Measurements from ENCODE around the gene PAPPA. TPM values are rescaled to one million over a fixed set of nuclear protein-coding genes. Genes with fewer than 3 reads are reported as not detected.

Gene PAPPA
- polyA plus RNA-seq, 1 of the 3 experiments (the other 2 are of a cell fraction), result 44.5 TPM

DNA sequence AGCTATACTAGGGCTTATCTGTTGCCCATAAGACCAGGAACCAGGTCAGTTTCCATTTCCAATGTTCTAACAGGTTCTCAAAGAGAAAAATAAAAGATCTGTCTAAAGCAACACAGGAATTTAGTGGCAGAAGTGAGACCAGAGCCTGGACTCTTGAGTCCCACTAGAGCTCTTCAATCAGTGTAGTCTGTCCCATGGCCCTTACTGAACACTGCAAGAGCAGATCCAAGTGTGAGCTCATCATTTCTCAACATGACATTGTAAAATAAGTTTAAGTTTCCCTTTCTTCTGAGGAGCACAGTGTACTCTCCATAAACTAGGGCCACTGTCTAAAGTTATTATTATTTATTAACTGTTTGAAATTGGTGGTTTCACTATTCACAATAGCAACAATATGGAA is 8.6 kb upstream of the PAPPA start:
- POLR2A ChIA-PET, result no interaction called here
- Histone ChIP-seq H3K4me1 (ENCODE audit: control insufficient read depth in 1 of 2, insufficient read depth in 2 of 2, low read depth in 1 of 2, low read length in 1 of 2) (peaks cover 0 to 40% of the 10 kb centered on the region in 2 experiments; a peak in 1 of 4 replicates), H3K9ac (no peak overlapping the region), H3K36me3 (replicated peaks in 1 of 2; ENCODE audit: control insufficient read depth in 1 of 2, insufficient read depth in 2 of 2, low read length in 1 of 2) (no peaks in the 10 kb centered on the region), H4K20me1 (ENCODE audit: insufficient read depth) (no peaks in the 10 kb centered on the region), H3F3A (replicated peaks; ENCODE audit: insufficient read depth) (peaks cover 22% of the 10 kb centered on the region), H3K9me2 (no peaks in the 10 kb centered on the region), H3K27ac (ENCODE audit: low read depth in 2 of 2, low read length in 1 of 2) (peak overlapping the region in 1 of 2 experiments; percentile 64; a peak in 2 of 4 replicates), H3K79me2 (ENCODE audit: insufficient read depth) (no peaks in the 10 kb centered on the region), H2AFZ (ENCODE audit: low read depth) (no peak overlapping the region), H3K4me3 (ENCODE audit: low read depth in 2 of 2, low read length in 1 of 2) (no peak overlapping the region), H3K27me3 (ENCODE audit: insufficient read depth) (no peaks in the 10 kb centered on the region), H3K9me3 (no peaks in the 10 kb centered on the region), H3K4me2 (no peak overlapping the region)
- TF ChIP-seq FOXJ3 (CRISPR knock-in tag; IDR thresholded peaks at IDR 0.05) (no peak), YY1 (IDR thresholded peaks at IDR 0.05; ENCODE audit: low read depth) (no peak), RFX5 (IDR thresholded peaks at IDR 0.05; ENCODE audit: low read length) (no peak), GABPA (IDR thresholded peaks at IDR 0.05; ENCODE audit: low read depth) (no peak), ELF1 (IDR thresholded peaks at IDR 0.05) (no peak), CTCF (IDR thresholded peaks at IDR 0.05) (no peak), FOSL2 (IDR thresholded peaks at IDR 0.05; ENCODE audit: borderline replicate concordance, low read depth) (no peak)
- DNase-seq, result no peak
- CTCF ChIA-PET, result no interaction called here

GRCh38 chr9:116147821-116148220 is 5.8 kb upstream of the PAPPA start:
- WGBS (ENCODE audit: low lambda C conversion rate), result 81% methylated on average over 4 of the region's 4 CpGs
- Histone ChIP-seq H3K4me3 (ENCODE audit: low read depth in 2 of 2, low read length in 1 of 2) (no peak overlapping the region), H3K79me2 (ENCODE audit: insufficient read depth) (no peaks in the 10 kb centered on the region), H3K27me3 (ENCODE audit: insufficient read depth) (no peaks in the 10 kb centered on the region), H3K9me2 (no peaks in the 10 kb centered on the region), H3K36me3 (replicated peaks in 1 of 2; ENCODE audit: control insufficient read depth in 1 of 2, insufficient read depth in 2 of 2, low read length in 1 of 2) (no peaks in the 10 kb centered on the region), H4K20me1 (ENCODE audit: insufficient read depth) (no peaks in the 10 kb centered on the region), H3K4me1 (ENCODE audit: control insufficient read depth in 1 of 2, insufficient read depth in 2 of 2, low read depth in 1 of 2, low read length in 1 of 2) (peaks cover 0 to 57% of the 10 kb centered on the region in 2 experiments; a peak in 2 of 4 replicates), H3K27ac (ENCODE audit: low read depth in 2 of 2, low read length in 1 of 2) (no peak overlapping the region), H3K9me3 (no peaks in the 10 kb centered on the region), H3F3A (replicated peaks; ENCODE audit: insufficient read depth) (peaks cover 48% of the 10 kb centered on the region), H3K4me2 (no peak overlapping the region), H3K9ac (no peak overlapping the region), H2AFZ (ENCODE audit: low read depth) (no peak overlapping the region)
- ChIA-PET CTCF (interaction anchor here (0.7 to 3.5 kb wide), 8 partner anchors 18 to 555 kb away, joined by 3 to 25 read pairs (median 4); no protein-coding TSS in a partner anchor), POLR2A (no interaction called here)
- no peak for TF ChIP-seq NFIC (IDR thresholded peaks at IDR 0.05; ENCODE audit: borderline replicate concordance)
- no peak for TF ChIP-seq IRF3 (IDR thresholded peaks at IDR 0.05; ENCODE audit: low read depth, low read length)
- TF ChIP-seq SMC3 (IDR thresholded peaks at IDR 0.05; ENCODE audit: low read depth, low read length), result no peak
- TF ChIP-seq CTCF (IDR thresholded peaks at IDR 0.05), result no peak
- TF ChIP-seq YY1 (IDR thresholded peaks at IDR 0.05; ENCODE audit: low read depth), result no peak
- no peak for TF ChIP-seq USF2 (IDR thresholded peaks at IDR 0.05; ENCODE audit: borderline replicate concordance, low read depth, low read length)
- TF ChIP-seq ELF1 (IDR thresholded peaks at IDR 0.05), result no peak
- TF ChIP-seq EP300 (IDR thresholded peaks at IDR 0.05; ENCODE audit: borderline replicate concordance in 1 of 2, low read depth in 1 of 2, low read length in 1 of 2), result no peak
- no peak for TF ChIP-seq TAF1 (IDR thresholded peaks at IDR 0.05; ENCODE audit: borderline replicate concordance, low read depth, low read length)
- no peak for TF ChIP-seq GABPA (IDR thresholded peaks at IDR 0.05; ENCODE audit: low read depth)
- no peak for DNase-seq
